K562 (cell line): ENCODE data around the gene KCNK4. TPM values are rescaled to one million over a fixed set of nuclear protein-coding genes. Genes with fewer than 3 reads are reported as not detected.

Source experiments
- DACH1 ChIP-seq: fragments of 450-650 bp; IDR thresholded peaks from 2 replicates; pipeline ENCODE4 v1.6.1; 2018; ENCODE audit not compliant: partially characterized antibody
- DMBX1 ChIP-seq: fragments of 250-450 bp; sonication (Bioruptor Pico); IDR thresholded peaks from 2 replicates; pipeline ENCODE4 v1.8.0; 2022; ENCODE audit warnings: inconsistent platforms, mild to moderate bottlenecking, moderate library complexity, borderline replicate concordance
- EP300 ChIP-seq: IDR thresholded peaks from 2 replicates; pipeline ENCODE4 v1.6.1; 2012; ENCODE audit warnings: low read length, improper control_type of control experiment
- HMGXB4 ChIP-seq: sonication (generic); formaldehyde crosslinking; IDR thresholded peaks from 2 replicates; pipeline ENCODE4 v1.8.1; 2023; ENCODE audit warnings: mild to moderate bottlenecking, missing genetic modification reagents
- ID3 ChIP-seq, 2 experiments: fragments of 250-450 bp in 1 of 2; fragments of 450-650 bp in 1 of 2; sonication (Bioruptor Pico) in 1 of 2; IDR thresholded peaks; 2 replicates each; pipeline versions ENCODE4 v1.6.1 to v1.8.0; 2016 to 2021; ENCODE audit warnings: mild to moderate bottlenecking in 2 of 2, moderate library complexity in 2 of 2, missing compliant biosample characterization in 1 of 2, missing genetic modification characterization in 1 of 2
- KLF1 ChIP-seq: fragments of 450-650 bp; IDR thresholded peaks from 2 replicates; pipeline ENCODE4 v1.6.1; 2016; ENCODE audit warnings: missing genetic modification characterization, missing compliant biosample characterization
- MEF2A ChIP-seq: IDR thresholded peaks from 2 replicates; pipeline ENCODE4 v1.6.1; 2011; ENCODE audit warnings: low read depth, mild to moderate bottlenecking, low read length, moderate library complexity; ENCODE audit not compliant: control insufficient read depth
- MEF2D ChIP-seq: conservative IDR thresholded peaks from 2 replicates; pipeline ENCODE4 v1.6.1; 2016; ENCODE audit warnings: low read depth, missing genetic modification characterization, missing compliant biosample characterization
- MITF ChIP-seq: IDR thresholded peaks from 2 replicates; pipeline ENCODE4 v1.6.1; 2014; ENCODE audit warnings: antibody characterized with exemption
- NONO ChIP-seq, 2 experiments: fragments of 200-400 bp in 1 of 2; fragments of 450-650 bp in 1 of 2; formaldehyde crosslinking in 1 of 2; IDR thresholded peaks; 2 replicates each; pipeline ENCODE4 v1.6.1; 2017; ENCODE audit warnings: low read depth in 2 of 2, mild to moderate bottlenecking in 2 of 2, moderate library complexity in 2 of 2, low read length in 1 of 2
- PBX2 ChIP-seq, 2 experiments: IDR thresholded peaks in 1 of 2; conservative IDR thresholded peaks in 1 of 2; 2 replicates each; pipeline ENCODE4 v1.6.1; 2016; ENCODE audit warnings: low read depth in 2 of 2, mild to moderate bottlenecking in 1 of 2, missing compliant biosample characterization in 1 of 2, missing genetic modification characterization in 1 of 2, moderate library complexity in 1 of 2
- STAG1 ChIP-seq: sonication (generic); formaldehyde crosslinking; IDR thresholded peaks from 2 replicates; pipeline ENCODE4 v1.5.0; 2020; ENCODE audit warnings: missing genetic modification reagents, borderline replicate concordance
- STAT6 ChIP-seq: sonication (generic); formaldehyde crosslinking; IDR thresholded peaks from 2 replicates; pipeline ENCODE4 v1.8.1; 2023; ENCODE audit warnings: mild to moderate bottlenecking, missing genetic modification reagents
- TRIM28 ChIP-seq: fragments of 450-650 bp; IDR thresholded peaks from 2 replicates; pipeline ENCODE4 v1.6.1; 2017
- ZEB2 ChIP-seq: fragments of 450-650 bp; IDR thresholded peaks from 2 replicates; pipeline ENCODE4 v1.6.1; 2016
- polyA plus RNA-seq, 8 experiments: library from polyadenylated mRNA; depleted of rRNA in 4 of 8; stranded (reverse) in 5 of 8; unstranded in 3 of 8; fragments of >200 nt; fragmentation: Nextera tagmentation in 2 of 8; fragmentation: Illumina TruSeq in 1 of 8; extraction: Ambion mirVana in 2 of 8; extraction: Trizol in 1 of 8; gene quantifications; 2 replicates each; pipeline versions ENCODE4 v1.2.1 to v1.2.3, GENCODE V29; 2011 to 2014; ENCODE audit warnings: inconsistent platforms in 1 of 8, missing spikeins in 1 of 8
- total RNA-seq, 7 experiments: library from RNA; depleted of rRNA in 6 of 7; stranded (reverse); fragments of >200 nt in 6 of 7; fragmentation: Illumina TruSeq in 2 of 7; extraction: Trizol in 2 of 7; gene quantifications; 2 replicates each; pipeline versions ENCODE4 v1.2.1 to v1.2.3, GENCODE V29; 2011 to 2021; ENCODE audit warnings: low replicate concordance in 1 of 7

KCNK4 gene
- total and polyA plus RNA-seq, 9 of the 15 experiments (the other 6 are each of a cell fraction or from before 2014, with no cell fraction given): not detected

GRCh38 chr11:64334764-64335735 is 43.9 kb downstream of the KCNK4 start (continued):
- TF ChIP-seq STAT6 (CRISPR knock-in tag) (peak; percentile 54; the same call in 1 of the 2 replicates), DMBX1 (CRISPR knock-in tag) (peak; percentile 94), STAG1 (no peak), HMGXB4 (no peak), EP300 (peak; percentile 98), TRIM28 (peak; percentile 40; the same call in 1 of the 2 replicates), PBX2 (CRISPR knock-in tag; IDR thresholded peaks at IDR 0.05; ENCODE audit: low read depth) (peak; percentile 79), PBX2 (tag; conservative IDR thresholded peaks at IDR 0.05; ENCODE audit: low read depth) (peak; percentile 98), MEF2D (tag) (0 out of 2 replicates have a peak, but pooled peaks have one; percentile 26), MEF2A (peak; percentile 26; the same call in 1 of the 2 replicates), ID3 (CRISPR knock-in tag; IDR thresholded peaks at IDR 0.05) (no peak), ID3 (tag; IDR thresholded peaks at IDR 0.05) (peak; percentile 43; the same call in 1 of the 2 replicates), KLF1 (peak; percentile 81; the same call in 1 of the 2 replicates), ZEB2 (peak; percentile 98), DACH1 (peak; percentile 99), NONO (IDR thresholded peaks at IDR 0.05; ENCODE audit: low read depth in 2 of 2, low read length in 1 of 2) (peak in 1 of 2 experiments; percentile 81; a peak in 1 of 4 replicates), MITF (peak; percentile 87)
